Neural cell (in vitro differentiated cells): Measurements from ENCODE around the gene CABYR. TPM values are rescaled to one million over a fixed set of nuclear protein-coding genes. Genes with fewer than 3 reads are reported as not detected.

Experiments
- H2AFZ ChIP-seq: fragments of 200-600, 300-800 bp; sonication (generic), shearing (Covaris generic); 2 replicates; pipeline ENCODE4 v1.6.0; 2014; ENCODE audit warnings: low read depth, mild to moderate bottlenecking, antibody characterized with exemption, low read length, moderate library complexity
- H3F3A ChIP-seq: fragments of 200-600 bp; shearing (Covaris generic); 2 replicates; pipeline ENCODE4 v1.6.1; 2016; ENCODE audit warnings: mild to moderate bottlenecking, moderate library complexity, mixed read lengths, antibody characterized with exemption, low read length; ENCODE audit not compliant: insufficient read depth, poor library complexity, severe bottlenecking
- H3K27ac ChIP-seq: fragments of 200-600, 300-800 bp; sonication (generic), shearing (Covaris generic); 2 replicates; pipeline ENCODE4 v1.5.1; 2014; ENCODE audit warnings: mild to moderate bottlenecking, low read length, moderate library complexity
- H3K27me3 ChIP-seq: fragments of 300-800, 200-600 bp; sonication (generic), shearing (Covaris generic); 2 replicates; pipeline ENCODE4 v1.6.0; 2014; ENCODE audit warnings: mild to moderate bottlenecking, low read depth, low read length, moderate library complexity; ENCODE audit not compliant: insufficient read depth
- H3K36me3 ChIP-seq: fragments of 300-800, 200-600 bp; sonication (generic), shearing (Covaris generic); 2 replicates; pipeline ENCODE4 v1.5.1; 2014; ENCODE audit warnings: mild to moderate bottlenecking, antibody characterized with exemption, low read length, moderate library complexity; ENCODE audit not compliant: insufficient read depth
- H3K4me2 ChIP-seq: fragments of 300-800, 200-600 bp; sonication (generic), shearing (Covaris generic); 2 replicates; pipeline ENCODE4 v1.6.0; 2014; ENCODE audit warnings: mild to moderate bottlenecking, low read length
- H3K4me3 ChIP-seq: fragments of 300-800, 200-600 bp; sonication (generic), shearing (Covaris generic); 2 replicates; pipeline ENCODE4 v1.5.1; 2014; ENCODE audit warnings: mild to moderate bottlenecking, low read length, moderate library complexity
- H3K79me2 ChIP-seq: fragments of 200-600 bp; shearing (Covaris generic); replicated peaks from 2 replicates; pipeline ENCODE4 v1.6.0; 2014; ENCODE audit warnings: mild to moderate bottlenecking, low read length, moderate library complexity; ENCODE audit not compliant: insufficient read depth
- H3K9ac ChIP-seq: fragments of 300-800, 200-600 bp; sonication (generic), shearing (Covaris generic); 2 replicates; pipeline ENCODE4 v1.6.1; 2016; ENCODE audit warnings: mild to moderate bottlenecking, low read length, mixed read lengths
- H3K9me2 ChIP-seq: fragments of 200-600 bp; shearing (Covaris generic); 2 replicates; pipeline ENCODE4 v1.6.1; 2016; ENCODE audit warnings: mild to moderate bottlenecking, low read length, mixed read lengths; ENCODE audit not compliant: insufficient read depth
- H3K9me3 ChIP-seq: fragments of 200-600, 300-800 bp; sonication (generic), shearing (Covaris generic); 2 replicates; pipeline ENCODE4 v1.6.1; 2016; ENCODE audit warnings: mild to moderate bottlenecking, mixed run types, low read length, moderate library complexity, mixed read lengths
- H4K20me1 ChIP-seq: fragments of 200-600 bp; shearing (Covaris generic); 2 replicates; pipeline ENCODE4 v1.6.1; 2016; ENCODE audit warnings: mild to moderate bottlenecking, mixed run types; ENCODE audit not compliant: insufficient read depth
- EP300 ChIP-seq: fragments of 450-650 bp; conservative IDR thresholded peaks from 2 replicates; pipeline ENCODE4 v1.6.1; 2014; ENCODE audit warnings: antibody characterized with exemption, mild to moderate bottlenecking, moderate library complexity; ENCODE audit not compliant: poor library complexity, severe bottlenecking
- EZH2 ChIP-seq: fragments of 200-600, 300-800 bp; shearing (Covaris generic), sonication (generic); IDR thresholded peaks from 2 replicates; pipeline ENCODE4 v1.6.1; 2014; ENCODE audit warnings: antibody characterized with exemption, low read length, borderline replicate concordance, mild to moderate bottlenecking; ENCODE audit not compliant: insufficient read depth, poor library complexity, severe bottlenecking
- MXI1 ChIP-seq: fragments of 450-650 bp; conservative IDR thresholded peaks from 2 replicates; pipeline ENCODE4 v1.6.1; 2014; ENCODE audit warnings: antibody characterized with exemption, mild to moderate bottlenecking; ENCODE audit not compliant: poor library complexity, severe bottlenecking
- POLR2AphosphoS5 ChIP-seq: IDR thresholded peaks from 2 replicates; pipeline ENCODE4 v1.6.1; 2012
- RAD21 ChIP-seq: fragments of 450-650 bp; conservative IDR thresholded peaks from 2 replicates; pipeline ENCODE4 v1.6.1; 2014; ENCODE audit warnings: antibody characterized with exemption, mild to moderate bottlenecking, moderate library complexity
- SMC3 ChIP-seq: fragments of 450-650 bp; conservative IDR thresholded peaks from 2 replicates; pipeline ENCODE4 v1.6.1; 2014; ENCODE audit warnings: antibody characterized with exemption, mild to moderate bottlenecking, moderate library complexity; ENCODE audit not compliant: poor library complexity
- TAF1 ChIP-seq: IDR thresholded peaks from 2 replicates; pipeline ENCODE4 v1.6.1; 2012; ENCODE audit warnings: low read depth
- polyA plus RNA-seq: library from polyadenylated mRNA; depleted of rRNA; stranded (reverse); fragments of >200 nt; gene quantifications from 2 replicates; pipeline ENCODE4 v1.2.3, GENCODE V29; 2014
- TF ChIP-seq, protein P1 (sequence below): fragments of 450-650 bp; IDR thresholded peaks from 2 replicates; pipeline ENCODE4 v1.5.1; 2014; ENCODE audit warnings: antibody characterized with exemption, mild to moderate bottlenecking, moderate library complexity; ENCODE audit not compliant: poor library complexity, severe bottlenecking
- TF ChIP-seq, protein P2 (sequence below): IDR thresholded peaks from 2 replicates; pipeline ENCODE4 v1.6.1; 2012; ENCODE audit warnings: borderline replicate concordance

Gene CABYR
- polyA plus RNA-seq, 1 donor from 2014 or later, result 6.9 TPM

DNA sequence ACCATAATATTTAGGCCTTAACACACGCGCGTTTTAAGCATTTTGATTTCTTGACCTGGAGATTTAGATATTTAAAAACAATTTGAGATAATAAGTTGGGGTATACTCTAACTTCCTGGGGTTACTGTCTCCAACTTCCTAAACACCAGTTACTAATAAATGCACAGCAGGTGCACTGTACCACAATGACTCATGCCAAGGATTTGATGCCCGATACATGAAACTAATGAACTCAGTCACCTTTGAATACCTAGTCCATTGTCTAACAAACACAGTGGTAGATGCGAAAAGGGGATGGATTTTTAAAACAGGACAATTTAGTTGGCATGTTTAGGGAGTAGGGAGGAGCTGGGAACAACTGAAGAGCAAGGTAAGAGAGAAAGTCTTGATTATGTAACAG is 21.2 kb downstream of the CABYR start:
- Histone ChIP-seq H3K4me2 (no peak overlapping the region), H3K79me2 (no peaks in the 10 kb centered on the region), H3K27ac (no peak overlapping the region), H2AFZ (no peak overlapping the region), H3K36me3 (no peaks in the 10 kb centered on the region), H3F3A (no peaks in the 10 kb centered on the region), H3K9me3 (no peaks in the 10 kb centered on the region), H4K20me1 (no peaks in the 10 kb centered on the region), H3K9ac (no peak overlapping the region), H3K4me3 (no peak overlapping the region), H3K27me3 (no peaks in the 10 kb centered on the region), H3K9me2 (no peaks in the 10 kb centered on the region)
- TF ChIP-seq EP300 (no peak), EZH2 (no peak), POLR2AphosphoS5 (no peak), SMC3 (no peak), MXI1 (no peak), TAF1 (no peak), RAD21 (no peak)
- TF ChIP-seq, protein P1, sequence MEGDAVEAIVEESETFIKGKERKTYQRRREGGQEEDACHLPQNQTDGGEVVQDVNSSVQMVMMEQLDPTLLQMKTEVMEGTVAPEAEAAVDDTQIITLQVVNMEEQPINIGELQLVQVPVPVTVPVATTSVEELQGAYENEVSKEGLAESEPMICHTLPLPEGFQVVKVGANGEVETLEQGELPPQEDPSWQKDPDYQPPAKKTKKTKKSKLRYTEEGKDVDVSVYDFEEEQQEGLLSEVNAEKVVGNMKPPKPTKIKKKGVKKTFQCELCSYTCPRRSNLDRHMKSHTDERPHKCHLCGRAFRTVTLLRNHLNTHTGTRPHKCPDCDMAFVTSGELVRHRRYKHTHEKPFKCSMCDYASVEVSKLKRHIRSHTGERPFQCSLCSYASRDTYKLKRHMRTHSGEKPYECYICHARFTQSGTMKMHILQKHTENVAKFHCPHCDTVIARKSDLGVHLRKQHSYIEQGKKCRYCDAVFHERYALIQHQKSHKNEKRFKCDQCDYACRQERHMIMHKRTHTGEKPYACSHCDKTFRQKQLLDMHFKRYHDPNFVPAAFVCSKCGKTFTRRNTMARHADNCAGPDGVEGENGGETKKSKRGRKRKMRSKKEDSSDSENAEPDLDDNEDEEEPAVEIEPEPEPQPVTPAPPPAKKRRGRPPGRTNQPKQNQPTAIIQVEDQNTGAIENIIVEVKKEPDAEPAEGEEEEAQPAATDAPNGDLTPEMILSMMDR, result no peak
- TF ChIP-seq, protein P2, sequence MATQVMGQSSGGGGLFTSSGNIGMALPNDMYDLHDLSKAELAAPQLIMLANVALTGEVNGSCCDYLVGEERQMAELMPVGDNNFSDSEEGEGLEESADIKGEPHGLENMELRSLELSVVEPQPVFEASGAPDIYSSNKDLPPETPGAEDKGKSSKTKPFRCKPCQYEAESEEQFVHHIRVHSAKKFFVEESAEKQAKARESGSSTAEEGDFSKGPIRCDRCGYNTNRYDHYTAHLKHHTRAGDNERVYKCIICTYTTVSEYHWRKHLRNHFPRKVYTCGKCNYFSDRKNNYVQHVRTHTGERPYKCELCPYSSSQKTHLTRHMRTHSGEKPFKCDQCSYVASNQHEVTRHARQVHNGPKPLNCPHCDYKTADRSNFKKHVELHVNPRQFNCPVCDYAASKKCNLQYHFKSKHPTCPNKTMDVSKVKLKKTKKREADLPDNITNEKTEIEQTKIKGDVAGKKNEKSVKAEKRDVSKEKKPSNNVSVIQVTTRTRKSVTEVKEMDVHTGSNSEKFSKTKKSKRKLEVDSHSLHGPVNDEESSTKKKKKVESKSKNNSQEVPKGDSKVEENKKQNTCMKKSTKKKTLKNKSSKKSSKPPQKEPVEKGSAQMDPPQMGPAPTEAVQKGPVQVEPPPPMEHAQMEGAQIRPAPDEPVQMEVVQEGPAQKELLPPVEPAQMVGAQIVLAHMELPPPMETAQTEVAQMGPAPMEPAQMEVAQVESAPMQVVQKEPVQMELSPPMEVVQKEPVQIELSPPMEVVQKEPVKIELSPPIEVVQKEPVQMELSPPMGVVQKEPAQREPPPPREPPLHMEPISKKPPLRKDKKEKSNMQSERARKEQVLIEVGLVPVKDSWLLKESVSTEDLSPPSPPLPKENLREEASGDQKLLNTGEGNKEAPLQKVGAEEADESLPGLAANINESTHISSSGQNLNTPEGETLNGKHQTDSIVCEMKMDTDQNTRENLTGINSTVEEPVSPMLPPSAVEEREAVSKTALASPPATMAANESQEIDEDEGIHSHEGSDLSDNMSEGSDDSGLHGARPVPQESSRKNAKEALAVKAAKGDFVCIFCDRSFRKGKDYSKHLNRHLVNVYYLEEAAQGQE, result no peak

DNA sequence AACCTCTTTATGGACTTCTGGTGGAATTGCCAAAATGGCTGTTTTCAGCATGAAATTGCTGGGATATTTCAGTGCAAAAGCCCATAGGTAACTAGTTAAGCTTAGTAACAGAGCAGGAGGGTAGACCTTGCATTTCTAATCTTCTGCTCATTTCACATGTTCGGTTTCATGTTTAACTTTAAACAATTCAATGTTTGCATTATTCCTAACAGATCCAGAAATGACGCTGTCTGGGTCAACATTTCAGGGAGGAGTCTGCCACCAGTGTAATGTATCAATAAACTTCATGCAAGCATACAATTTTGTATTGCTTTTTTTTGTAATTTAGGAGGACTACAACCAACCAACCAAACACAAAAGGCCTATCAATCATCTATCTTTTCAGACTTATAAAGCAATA is 22.4 kb downstream of the CABYR start:
- Histone ChIP-seq H3K9ac (no peak overlapping the region), H3F3A (no peaks in the 10 kb centered on the region), H3K36me3 (no peaks in the 10 kb centered on the region), H3K4me3 (no peak overlapping the region), H3K4me2 (no peak overlapping the region), H4K20me1 (no peaks in the 10 kb centered on the region), H3K9me3 (no peaks in the 10 kb centered on the region), H3K9me2 (no peaks in the 10 kb centered on the region), H3K27ac (no peak overlapping the region), H2AFZ (no peak overlapping the region), H3K27me3 (no peaks in the 10 kb centered on the region), H3K79me2 (no peaks in the 10 kb centered on the region)
- TF ChIP-seq, protein P2, result no peak
- TF ChIP-seq EP300, result no peak
- no peak for TF ChIP-seq RAD21
- no peak for TF ChIP-seq POLR2AphosphoS5
- TF ChIP-seq, protein P1, result no peak
- TF ChIP-seq MXI1, result no peak
- TF ChIP-seq SMC3, result no peak
- no peak for TF ChIP-seq TAF1
- no peak for TF ChIP-seq EZH2
